ENCODE data around the gene IRF4.

DNA sequence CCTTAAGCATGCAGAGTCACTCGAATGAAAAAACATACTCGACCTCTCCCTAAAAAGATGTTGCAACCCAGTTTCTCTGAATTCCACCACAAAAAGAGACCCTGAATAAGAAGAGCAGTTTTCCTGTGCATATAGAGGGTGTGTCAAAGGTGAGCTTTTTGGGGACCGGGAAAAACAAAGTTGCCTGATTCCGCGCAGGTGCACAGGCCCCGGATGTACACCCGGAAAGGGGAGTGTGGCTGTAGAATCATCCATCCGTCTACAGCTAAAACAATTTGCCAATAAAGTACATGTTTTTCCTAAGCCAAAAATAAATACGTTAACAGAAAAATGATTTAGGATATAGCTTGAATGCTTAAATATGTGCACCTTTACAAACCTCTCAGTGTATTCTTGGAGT lies 41.2 kb upstream of the IRF4 start:
- TF ChIP-seq POLR2A (IDR thresholded peaks at IDR 0.05; ENCODE audit: low read length) (no peak), GATA1 (IDR thresholded peaks at IDR 0.05; ENCODE audit: low read depth, low read length) (no peak)
